Measurements from ENCODE around the gene GRID2.
A peak's percentile ranks its signal among the peaks of the same experiment; 100 is the strongest.

The GRID2 gene

GRCh38 chr4:92304606-92305005 is 840 bp downstream of the GRID2 start:
- no peak for TF ChIP-seq TOX (CRISPR knock-in tag; IDR thresholded peaks at IDR 0.05; ENCODE audit: borderline replicate concordance)
- no peak for TF ChIP-seq ZFP30 (CRISPR knock-in tag; IDR thresholded peaks at IDR 0.05)
- ATAC-seq, result peak; percentile 20

GRCh38 chr4:92305148-92305877 is 1.5 kb downstream of the GRID2 start:
- peak; percentile 86 for ATAC-seq
- no peak for TF ChIP-seq GLIS3 (CRISPR knock-in tag; IDR thresholded peaks at IDR 0.05)
- no peak for TF ChIP-seq ZNF70 (CRISPR knock-in tag; IDR thresholded peaks at IDR 0.05)
- no peak for TF ChIP-seq PPARA (CRISPR knock-in tag; IDR thresholded peaks at IDR 0.05; ENCODE audit: borderline replicate concordance)
- TF ChIP-seq ARNTL (CRISPR knock-in tag; IDR thresholded peaks at IDR 0.05; ENCODE audit: borderline replicate concordance, low read depth), result no peak

GRCh38 chr4:92305878-92306520 is 2.2 kb downstream of the GRID2 start:
- ATAC-seq, result peak; percentile 24
- TF ChIP-seq TOX (CRISPR knock-in tag; IDR thresholded peaks at IDR 0.05; ENCODE audit: borderline replicate concordance) (no peak), ZC3H10 (CRISPR knock-in tag; IDR thresholded peaks at IDR 0.05) (no peak), CSDC2 (CRISPR knock-in tag; IDR thresholded peaks at IDR 0.05) (no peak), ZFP30 (CRISPR knock-in tag; IDR thresholded peaks at IDR 0.05) (no peak), CSRNP3 (CRISPR knock-in tag; IDR thresholded peaks at IDR 0.05) (no peak), ZFP3 (CRISPR knock-in tag; IDR thresholded peaks at IDR 0.05) (no peak), PATZ1 (CRISPR knock-in tag; IDR thresholded peaks at IDR 0.05; ENCODE audit: borderline replicate concordance) (no peak), ZNF70 (CRISPR knock-in tag; IDR thresholded peaks at IDR 0.05) (no peak), SNAI2 (CRISPR knock-in tag; IDR thresholded peaks at IDR 0.05) (no peak), OSR1 (CRISPR knock-in tag; IDR thresholded peaks at IDR 0.05) (no peak), RARB (CRISPR knock-in tag; IDR thresholded peaks at IDR 0.05) (no peak), PPARA (CRISPR knock-in tag; IDR thresholded peaks at IDR 0.05; ENCODE audit: borderline replicate concordance) (no peak), TCF4 (CRISPR knock-in tag; IDR thresholded peaks at IDR 0.05; ENCODE audit: borderline replicate concordance) (no peak), ESRRG (CRISPR knock-in tag; IDR thresholded peaks at IDR 0.05) (no peak), GLIS3 (CRISPR knock-in tag; IDR thresholded peaks at IDR 0.05) (no peak), POU6F1 (CRISPR knock-in tag; IDR thresholded peaks at IDR 0.05; ENCODE audit: borderline replicate concordance, low read depth) (no peak), ISL1 (CRISPR knock-in tag; IDR thresholded peaks at IDR 0.05) (no peak), ZNF565 (CRISPR knock-in tag; conservative IDR thresholded peaks at IDR 0.05; ENCODE audit: low read depth) (no peak), BACH2 (CRISPR knock-in tag; IDR thresholded peaks at IDR 0.05; ENCODE audit: borderline replicate concordance) (no peak)
- TF ChIP-seq, protein P1, sequence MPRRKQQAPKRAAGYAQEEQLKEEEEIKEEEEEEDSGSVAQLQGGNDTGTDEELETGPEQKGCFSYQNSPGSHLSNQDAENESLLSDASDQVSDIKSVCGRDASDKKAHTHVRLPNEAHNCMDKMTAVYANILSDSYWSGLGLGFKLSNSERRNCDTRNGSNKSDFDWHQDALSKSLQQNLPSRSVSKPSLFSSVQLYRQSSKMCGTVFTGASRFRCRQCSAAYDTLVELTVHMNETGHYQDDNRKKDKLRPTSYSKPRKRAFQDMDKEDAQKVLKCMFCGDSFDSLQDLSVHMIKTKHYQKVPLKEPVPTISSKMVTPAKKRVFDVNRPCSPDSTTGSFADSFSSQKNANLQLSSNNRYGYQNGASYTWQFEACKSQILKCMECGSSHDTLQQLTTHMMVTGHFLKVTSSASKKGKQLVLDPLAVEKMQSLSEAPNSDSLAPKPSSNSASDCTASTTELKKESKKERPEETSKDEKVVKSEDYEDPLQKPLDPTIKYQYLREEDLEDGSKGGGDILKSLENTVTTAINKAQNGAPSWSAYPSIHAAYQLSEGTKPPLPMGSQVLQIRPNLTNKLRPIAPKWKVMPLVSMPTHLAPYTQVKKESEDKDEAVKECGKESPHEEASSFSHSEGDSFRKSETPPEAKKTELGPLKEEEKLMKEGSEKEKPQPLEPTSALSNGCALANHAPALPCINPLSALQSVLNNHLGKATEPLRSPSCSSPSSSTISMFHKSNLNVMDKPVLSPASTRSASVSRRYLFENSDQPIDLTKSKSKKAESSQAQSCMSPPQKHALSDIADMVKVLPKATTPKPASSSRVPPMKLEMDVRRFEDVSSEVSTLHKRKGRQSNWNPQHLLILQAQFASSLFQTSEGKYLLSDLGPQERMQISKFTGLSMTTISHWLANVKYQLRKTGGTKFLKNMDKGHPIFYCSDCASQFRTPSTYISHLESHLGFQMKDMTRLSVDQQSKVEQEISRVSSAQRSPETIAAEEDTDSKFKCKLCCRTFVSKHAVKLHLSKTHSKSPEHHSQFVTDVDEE (CRISPR knock-in tag; IDR thresholded peaks at IDR 0.05), result no peak

Data from SK-N-SH treated with all-trans-retinoic acid at 6 μM for 48 hours (cell line).